NCI-H524 treated with DMSO at 0.1 percent for 48 hours (cell line): Measurements from ENCODE around the gene TRAPPC2L.
"Not testable (repeated sequence)": the region's sequence is repeated elsewhere in the genome, so short reads cannot be mapped to it uniquely, and the experiment has no call there.

Experiments used
- DNase-seq: peaks from one replicate; lab custom pipeline; 2025; lab: John Stamatoyannopoulos, UW

TRAPPC2L gene

DNA sequence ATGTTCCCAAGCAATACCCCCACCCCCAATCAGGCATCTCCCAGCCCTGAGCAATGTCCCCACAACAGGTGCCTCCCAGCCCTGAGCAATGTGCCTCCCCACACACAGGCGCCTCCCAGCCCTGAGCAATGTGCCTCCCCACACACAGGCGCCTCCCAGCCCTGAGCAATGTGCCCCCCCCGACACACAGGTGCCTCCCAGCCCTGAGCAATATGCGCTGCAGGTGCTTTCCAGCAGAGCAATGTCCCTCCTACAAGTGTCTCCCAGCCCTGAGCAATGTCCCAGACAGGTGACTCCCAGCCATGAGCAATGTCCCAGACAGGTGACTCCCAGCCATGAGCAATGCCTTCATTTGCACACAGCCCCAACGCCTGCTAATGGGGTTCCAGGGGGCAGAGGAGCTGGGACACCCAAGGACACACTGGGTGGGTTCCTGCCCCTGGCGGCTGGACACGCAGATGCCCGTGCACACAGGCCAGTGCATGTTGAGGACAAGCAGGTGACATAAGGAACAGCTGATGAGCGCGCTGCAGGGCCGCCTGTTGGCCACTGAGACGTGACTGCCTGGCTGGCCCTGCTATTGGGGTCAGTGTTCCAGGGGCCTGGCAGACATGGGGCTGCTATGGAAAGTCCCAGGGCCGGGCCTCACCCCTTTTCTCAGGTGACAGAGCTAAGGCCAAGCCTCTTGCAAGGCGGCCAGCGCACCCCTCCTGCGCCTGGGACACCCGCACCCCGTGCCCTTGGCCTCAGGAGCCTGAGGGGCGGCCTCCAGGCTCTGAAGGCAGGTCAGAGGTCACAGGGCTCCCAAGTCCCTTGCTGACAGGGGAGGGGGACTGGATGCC lies 36.4 kb downstream of the TRAPPC2L start:
- DNase-seq = no peak

GRCh38 chr16:88894266-88894665 lies 37.3 kb downstream of the TRAPPC2L start:
- DNase-seq = not testable (repeated sequence)

DNA sequence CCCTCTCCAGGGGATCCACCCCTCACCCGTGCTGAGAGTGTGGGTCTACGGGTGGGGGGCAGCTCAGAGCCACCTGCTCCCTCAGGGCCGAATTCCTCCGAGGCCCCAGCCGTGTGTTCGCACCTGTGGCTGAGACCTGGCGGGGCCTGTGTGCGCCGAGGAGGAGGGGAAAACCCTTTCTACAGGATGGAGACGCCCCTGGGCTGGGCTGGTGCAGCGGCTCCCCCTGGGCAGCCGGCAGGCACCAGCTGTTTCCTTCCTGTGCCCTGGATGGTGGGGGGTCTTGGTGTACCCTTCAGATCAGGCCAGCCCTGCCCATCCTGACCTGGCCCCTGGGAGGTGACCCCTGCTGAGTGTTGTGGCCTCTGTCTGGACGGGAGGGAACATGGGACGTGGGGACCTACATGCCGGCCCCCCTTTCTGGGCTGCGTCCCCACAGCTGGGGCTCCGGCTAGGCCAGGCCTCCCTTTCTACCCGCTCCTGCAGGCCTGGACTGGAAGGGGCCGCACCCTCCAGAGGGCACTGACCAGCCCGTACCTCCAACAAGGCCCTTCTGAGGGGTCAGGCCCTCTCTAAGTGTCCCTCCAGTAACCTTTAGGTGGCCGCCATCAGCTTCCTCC lies 37.9 kb downstream of the TRAPPC2L start:
- no peak for DNase-seq

DNA sequence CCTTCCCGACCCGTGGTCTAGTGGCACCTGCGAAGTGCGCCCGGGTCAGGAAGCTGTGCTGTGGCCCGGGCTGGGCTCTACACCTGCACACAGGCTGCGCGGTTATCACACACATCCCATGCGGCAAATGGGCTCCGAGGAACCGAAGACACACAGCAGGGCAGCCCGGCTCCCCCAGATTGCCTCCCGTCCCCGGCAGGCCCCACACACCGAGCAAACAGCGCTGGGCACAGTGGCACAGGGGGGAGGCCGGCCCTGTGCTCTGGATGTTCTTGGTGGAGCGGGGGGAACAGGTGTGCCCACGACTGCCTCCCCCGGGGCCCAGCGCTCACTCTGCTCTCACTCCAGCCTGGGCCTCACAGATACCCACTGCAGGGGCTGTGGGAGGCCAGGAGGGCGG lies 38.4 kb downstream of the TRAPPC2L start:
- no peak for DNase-seq

DNA sequence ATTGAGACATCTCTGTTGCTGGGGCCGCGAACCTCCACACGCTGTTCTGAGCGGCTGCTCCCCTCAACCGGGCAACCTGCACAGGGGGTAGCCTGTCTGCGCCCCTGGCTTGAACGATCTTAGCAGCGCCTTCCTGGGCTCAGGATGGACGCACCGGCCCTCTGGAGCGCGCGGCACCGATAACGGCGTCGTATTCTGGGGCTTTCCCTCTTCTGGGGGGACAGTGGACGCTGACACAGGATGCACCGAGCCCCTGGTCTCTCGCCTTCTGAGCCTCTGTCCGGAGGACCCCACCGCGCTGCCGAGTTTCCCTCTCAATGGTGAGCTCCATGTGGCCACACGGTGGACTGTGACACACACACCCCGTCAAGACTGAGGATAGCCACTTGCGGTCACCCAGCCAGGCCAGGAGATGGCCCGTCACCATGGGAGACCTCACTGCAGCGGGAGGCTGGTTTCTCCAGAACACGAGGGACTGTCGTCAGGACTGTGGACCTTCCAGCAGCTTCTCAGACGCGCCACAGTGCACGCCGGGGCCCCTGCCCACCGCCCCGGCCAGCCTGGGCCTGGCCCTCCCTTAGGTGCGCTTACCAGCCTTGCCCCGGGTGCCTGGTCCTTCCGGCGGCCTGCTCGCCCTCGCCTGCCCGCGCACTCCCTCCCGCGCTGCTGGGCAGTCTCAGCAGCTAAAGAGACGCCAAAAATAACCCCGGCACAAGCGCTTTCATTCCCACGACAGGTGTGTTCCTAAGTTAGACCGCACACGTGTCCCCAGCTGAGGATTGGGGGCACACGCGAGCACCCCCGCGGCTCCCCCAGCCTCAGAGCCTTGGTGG lies 39.5 kb downstream of the TRAPPC2L start:
- DNase-seq = no peak

GRCh38 chr16:88897696-88898425 lies 40.9 kb downstream of the TRAPPC2L start:
- no peak for DNase-seq

DNA sequence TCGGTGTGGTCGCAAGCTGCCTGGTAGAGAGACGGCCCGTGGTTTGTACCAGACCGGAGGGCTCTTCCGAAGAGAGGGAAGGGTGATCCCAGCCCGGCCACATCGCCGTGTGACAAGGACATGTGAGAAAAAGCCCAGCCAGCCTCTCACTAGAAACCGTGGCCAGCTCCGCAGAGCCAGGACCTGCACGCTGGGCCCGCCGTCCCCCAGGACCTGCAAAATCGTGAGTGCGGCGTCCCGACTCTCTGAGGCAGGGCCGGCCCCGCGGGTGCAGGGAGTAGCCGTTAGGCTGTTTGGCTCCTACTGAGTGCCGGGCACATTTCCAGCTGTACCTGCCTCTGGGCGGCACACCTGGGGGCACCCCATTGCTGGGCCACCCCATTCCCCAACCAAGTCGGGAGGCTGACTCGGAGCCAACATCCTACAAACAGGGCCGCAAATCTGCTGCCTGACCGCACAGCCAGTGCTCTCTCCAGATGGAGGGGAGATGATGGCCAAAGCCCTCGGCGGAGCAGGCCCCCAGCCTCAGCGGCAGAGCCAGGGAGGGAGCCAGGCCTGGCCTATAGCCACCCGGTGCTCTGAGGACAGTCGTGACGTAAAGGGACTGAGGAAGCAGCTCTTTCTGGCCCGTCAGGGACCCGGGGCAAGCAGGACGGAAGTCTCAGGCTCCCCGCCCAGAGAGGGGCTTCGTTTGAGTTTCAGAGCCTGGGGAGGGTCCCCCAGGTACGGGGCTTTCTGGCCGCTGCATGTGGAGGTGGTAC lies 43.2 kb downstream of the TRAPPC2L start:
- DNase-seq = no peak

DNA sequence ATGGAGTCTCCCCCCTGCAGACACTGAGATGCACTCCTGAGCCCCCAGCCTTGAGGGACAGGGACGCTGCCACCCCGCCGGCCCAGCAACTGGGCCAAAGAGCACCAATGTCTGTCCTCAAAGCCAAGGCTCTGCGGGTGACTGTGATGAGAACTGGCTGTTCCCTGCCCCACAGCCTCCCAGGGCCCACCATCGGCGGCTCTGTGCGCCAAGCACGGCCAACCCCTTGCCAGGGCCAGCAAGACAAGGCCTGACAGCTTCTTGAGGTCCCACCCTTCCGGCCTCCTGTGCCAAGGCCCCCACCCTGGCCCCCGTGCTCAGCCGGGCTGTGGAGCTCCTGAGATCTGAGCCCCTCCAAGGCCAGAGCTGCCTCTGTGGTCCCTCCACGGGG lies 43.7 kb downstream of the TRAPPC2L start:
- no peak for DNase-seq

DNA sequence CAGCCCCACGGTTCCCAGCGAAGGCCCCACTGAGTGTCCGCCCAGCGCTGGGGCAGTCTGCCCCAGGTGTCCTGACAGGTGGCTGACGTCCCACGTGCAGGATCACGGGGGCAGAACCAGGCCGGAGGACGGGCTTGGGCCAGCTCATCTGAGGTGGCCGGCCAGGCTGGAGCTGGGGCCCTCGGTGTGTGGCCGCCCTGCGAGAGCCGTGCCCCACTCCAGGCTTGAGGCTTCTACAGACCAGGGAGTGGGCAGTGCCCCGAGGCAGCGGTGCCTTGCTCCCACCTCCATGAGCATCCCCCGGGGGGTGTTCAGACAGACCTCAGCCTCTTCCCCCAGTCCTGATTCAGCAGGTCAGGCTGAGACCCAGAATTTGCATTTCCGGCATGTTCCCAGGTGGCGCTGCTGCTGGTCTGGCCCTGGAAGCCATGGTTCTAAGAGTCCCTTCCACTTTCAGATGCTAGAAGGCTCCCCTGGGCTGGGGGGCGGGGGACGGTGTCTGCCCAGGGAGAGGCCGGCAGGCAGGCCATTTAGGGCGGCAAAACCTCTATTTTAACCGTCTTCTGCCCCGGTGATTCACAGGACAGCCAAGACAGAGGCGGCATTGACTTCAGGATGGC lies 44.9 kb downstream of the TRAPPC2L start:
- no peak for DNase-seq

DNA sequence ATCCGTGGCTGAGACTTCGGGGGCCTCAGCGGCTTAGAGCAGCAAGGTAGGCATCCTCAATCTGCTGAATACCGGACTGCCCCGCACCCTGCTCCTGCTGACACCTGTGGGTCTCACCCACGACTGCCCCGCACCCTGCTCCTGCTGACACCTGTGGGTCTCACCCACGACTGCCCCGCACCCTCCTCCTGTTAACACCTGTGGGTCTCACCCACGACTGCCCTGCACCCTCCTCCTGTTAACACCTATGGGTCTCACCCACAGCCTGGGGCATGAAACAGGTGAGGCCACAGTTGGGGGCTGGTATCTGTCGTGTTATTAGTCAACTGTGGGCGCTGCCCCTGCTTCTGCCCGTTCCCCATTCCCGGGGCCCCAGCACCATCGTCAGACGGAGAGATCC lies 45.8 kb downstream of the TRAPPC2L start:
- DNase-seq = no peak

DNA sequence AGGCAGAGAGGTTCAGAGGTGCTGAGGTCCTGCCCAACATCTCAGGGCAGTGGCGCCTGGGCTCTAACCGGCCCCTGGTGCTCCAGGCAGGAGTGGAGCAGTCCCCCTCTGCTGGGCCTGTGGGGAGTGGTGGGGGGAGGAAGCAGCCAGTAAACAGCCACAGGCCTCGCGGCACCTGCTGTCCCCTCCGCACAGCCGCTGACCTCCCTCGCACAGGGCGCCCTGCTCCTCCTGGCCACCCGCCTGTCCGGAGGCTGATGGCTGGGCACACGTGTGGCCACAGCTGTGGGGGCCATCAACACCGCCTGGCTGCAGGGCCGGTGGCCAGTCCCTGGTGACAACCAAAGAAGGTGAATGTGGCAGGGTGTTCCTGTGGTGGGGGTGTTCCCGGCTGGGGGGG lies 46.3 kb downstream of the TRAPPC2L start:
- DNase-seq = no peak

DNA sequence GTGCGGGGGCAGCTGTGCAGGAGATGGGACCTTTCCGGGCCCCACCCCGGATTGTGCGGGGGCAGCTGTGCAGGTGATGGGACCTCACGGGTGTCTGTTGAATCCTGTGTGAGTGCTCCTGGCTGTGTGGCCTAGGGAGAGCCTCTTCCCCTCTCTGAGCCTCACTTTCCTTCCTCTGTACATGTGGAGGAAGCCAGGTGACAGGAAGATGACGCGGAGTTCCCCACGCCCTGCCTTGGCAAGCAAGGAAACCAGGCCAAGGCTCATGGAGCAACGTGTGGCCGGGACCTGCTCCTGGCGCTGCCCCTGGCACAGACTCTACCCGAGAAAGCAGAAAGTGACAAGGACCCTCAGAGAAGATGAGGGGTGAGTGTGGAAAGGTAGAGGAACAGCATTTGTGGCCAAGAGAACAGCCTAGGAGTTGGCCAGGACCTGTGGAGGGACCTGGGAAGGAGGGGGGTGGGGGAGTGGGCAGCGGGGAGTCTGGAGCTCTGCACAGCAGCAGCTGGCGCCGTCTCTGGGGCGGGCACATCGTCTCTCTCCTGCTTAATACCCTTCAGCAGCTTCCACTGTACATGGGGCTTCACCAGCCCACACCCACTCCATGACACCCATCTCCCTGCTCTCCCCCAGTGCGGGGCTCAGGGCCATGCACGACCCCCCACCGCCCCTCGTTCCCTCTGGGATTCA lies 47.9 kb downstream of the TRAPPC2L start:
- DNase-seq = no peak

DNA sequence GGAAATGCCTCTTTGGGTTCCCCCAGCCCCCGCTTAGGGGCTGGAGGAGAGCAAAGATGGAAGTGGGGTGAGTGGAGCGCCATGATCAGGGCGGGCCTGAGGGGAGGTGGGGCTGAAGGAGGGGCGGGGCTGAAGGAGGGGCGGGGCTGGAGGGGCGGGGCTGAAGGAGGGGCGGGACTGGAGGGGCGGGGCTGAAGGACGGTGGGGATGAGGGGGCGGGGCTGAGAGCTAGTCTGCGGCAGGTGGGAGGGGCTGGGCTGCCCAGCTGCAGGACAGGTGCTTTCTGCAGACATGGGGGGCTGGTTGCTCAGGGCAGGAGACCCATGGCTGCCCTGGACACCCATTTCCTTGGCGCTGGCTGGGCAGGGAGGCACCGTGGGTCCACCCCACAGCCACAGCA lies 48.6 kb downstream of the TRAPPC2L start:
- no peak for DNase-seq

DNA sequence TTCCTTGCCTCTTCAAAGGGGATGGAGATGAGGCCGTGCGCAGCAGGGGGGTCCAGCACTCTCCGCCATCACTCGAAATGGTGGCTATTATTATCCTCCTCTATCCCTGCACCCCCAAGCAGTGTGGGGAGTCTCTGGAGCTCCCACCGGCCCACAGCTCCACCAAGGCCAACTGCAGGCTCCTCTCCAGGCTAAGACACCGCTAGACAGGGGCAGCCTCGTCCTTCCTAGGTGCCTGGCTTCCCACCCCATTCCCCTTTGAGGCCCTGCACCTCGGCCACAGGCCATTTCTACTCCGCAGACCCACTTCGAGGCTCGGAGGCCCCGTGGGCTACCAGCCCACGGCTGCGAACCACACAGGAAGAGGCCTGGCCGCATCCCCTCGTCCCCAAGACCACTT lies 49.1 kb downstream of the TRAPPC2L start:
- no peak for DNase-seq

DNA sequence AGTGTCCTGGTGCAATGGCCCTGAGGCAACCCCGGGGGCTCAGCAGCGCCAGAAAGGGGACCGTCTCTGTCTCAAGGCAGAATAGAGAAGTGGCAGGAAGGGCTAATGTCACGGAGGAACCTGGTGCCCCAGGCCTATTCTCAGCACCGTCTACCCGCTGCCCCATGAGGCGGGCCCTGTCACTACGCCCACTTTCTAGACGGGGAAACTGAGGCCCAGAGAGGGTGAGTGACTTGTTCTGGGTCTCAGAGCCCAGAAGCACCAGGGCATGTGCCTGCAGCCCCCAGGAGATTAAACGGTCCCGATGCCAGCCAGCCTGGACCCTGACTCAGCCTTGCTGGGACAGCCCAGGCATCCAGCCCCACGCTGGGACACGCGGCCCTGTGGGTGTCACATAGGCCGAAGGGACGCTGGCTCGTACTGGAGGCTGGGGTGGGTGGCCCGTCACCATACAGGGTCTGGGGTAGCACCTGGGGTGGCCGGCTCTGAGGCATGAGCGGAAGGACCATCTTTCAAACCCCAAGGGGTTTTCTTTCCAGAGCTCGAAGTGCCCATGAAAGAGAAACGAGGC lies 49.7 kb downstream of the TRAPPC2L start:
- no peak for DNase-seq

DNA sequence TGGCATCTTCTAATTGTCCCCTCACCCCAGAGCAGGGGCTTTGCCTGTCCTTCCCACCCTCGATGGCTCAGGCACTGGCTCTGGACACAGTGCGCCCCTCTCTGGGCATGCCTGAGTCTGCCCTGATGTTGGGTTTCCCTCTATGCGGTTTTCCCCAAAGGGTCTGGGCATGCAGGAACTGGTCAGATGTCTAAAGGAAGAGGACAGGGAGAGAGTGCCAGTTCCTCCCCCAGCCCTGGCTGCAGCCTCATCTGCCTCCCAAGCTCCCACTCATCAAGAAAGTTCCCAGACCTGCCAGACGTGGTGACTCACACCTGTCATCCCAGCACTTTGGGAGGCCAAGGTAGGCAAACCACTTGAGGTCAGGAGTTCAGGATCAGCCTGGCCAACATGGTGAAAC lies 50.8 kb downstream of the TRAPPC2L start:
- no peak for DNase-seq

GRCh38 chr16:88908307-88908706 lies 51.4 kb downstream of the TRAPPC2L start:
- no peak for DNase-seq

DNA sequence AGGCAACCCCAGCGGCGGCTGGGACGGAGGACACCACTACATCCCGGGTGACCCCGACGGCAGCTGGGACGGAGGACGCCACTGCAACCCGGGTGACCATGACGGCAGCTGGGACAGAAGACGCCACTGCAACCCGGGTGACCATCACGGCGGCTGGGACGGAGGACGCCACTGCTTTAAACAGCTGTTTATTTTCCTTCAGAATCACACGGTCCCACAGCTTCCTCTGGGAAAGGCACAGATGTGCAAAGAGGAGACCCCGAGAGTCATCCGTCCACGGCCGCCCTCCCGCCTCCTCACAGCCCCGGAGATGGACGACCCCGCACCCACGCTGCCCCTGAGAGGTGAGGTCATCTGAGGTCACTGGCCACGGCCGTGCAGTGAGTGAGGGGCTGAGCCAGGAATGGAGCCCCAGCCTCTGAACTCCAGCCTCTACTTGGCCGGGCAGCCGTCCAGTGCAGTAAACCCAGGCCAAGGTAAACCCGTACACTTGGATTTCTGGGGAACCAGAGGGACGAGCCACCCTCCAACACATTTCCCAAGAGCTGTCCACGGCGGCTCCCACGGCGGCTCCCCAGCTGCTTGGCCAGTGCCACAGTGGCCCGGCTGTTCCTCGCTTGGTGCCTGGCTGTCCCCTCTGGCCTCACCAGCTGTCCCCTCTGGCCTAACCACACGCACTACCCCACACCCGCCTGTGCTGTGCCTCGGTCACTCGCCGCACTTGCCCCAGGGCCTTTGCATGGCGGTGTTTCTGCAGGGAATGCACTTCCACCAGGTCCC lies 52.7 kb downstream of the TRAPPC2L start:
- DNase-seq = no peak
